Measurements from ENCODE around the gene DZIP1.

- TF ChIP-seq CTCF (IDR thresholded peaks at IDR 0.05), result no peak
- TF ChIP-seq ZFX (IDR thresholded peaks at IDR 0.05; ENCODE audit: borderline replicate concordance), result no peak
Observed at GRCh38 chr13:95652244-95652764, 7.8 kb upstream of the DZIP1 start.
